Smooth muscle cell (in vitro differentiated cells): Measurements from ENCODE around the gene TRIM31. TPM values are rescaled to one million over a fixed set of nuclear protein-coding genes. Genes with fewer than 3 reads are reported as not detected.

Experiments
- DNase-seq: peaks from one replicate; lab custom pipeline; 2025; ENCODE audit not compliant: unreplicated experiment; lab: John Stamatoyannopoulos, UW
- H2AFZ ChIP-seq: fragments of 200-600 bp; sonication (generic); 2 replicates; pipeline ENCODE4 v1.6.0; 2016; ENCODE audit warnings: antibody characterized with exemption, low read depth, mild to moderate bottlenecking
- H3F3A ChIP-seq: fragments of 200-600 bp; sonication (generic); 2 replicates; pipeline ENCODE4 v1.6.0; 2017; ENCODE audit warnings: antibody characterized with exemption, low read depth
- H3K27ac ChIP-seq: fragments of 200-600 bp; sonication (generic); 2 replicates; pipeline ENCODE4 v1.5.1; 2016; ENCODE audit warnings: low read depth, mild to moderate bottlenecking
- H3K27me3 ChIP-seq: fragments of 200-600 bp; sonication (generic); 2 replicates; pipeline ENCODE4 v1.6.1; 2016; ENCODE audit warnings: low read depth, mild to moderate bottlenecking
- H3K36me3 ChIP-seq: fragments of 200-600 bp; sonication (generic); 2 replicates; pipeline ENCODE4 v1.5.1; 2016; ENCODE audit warnings: low read depth
- H3K4me1 ChIP-seq: fragments of 200-600 bp; sonication (generic); 2 replicates; pipeline ENCODE4 v1.5.1; 2016; ENCODE audit warnings: low read depth
- H3K4me2 ChIP-seq: fragments of 200-600 bp; sonication (generic); 2 replicates; pipeline ENCODE4 v1.6.0; 2016; ENCODE audit warnings: mild to moderate bottlenecking
- H3K4me3 ChIP-seq: fragments of 200-600 bp; sonication (generic); 2 replicates; pipeline ENCODE4 v1.5.1; 2016; ENCODE audit warnings: mild to moderate bottlenecking
- H3K79me2 ChIP-seq: fragments of 200-600 bp; sonication (generic); 2 replicates; pipeline ENCODE4 v1.6.0; 2016; ENCODE audit warnings: low read depth, mild to moderate bottlenecking
- H3K9ac ChIP-seq: fragments of 200-600 bp; sonication (generic); 2 replicates; pipeline ENCODE4 v1.6.0; 2016; ENCODE audit warnings: low read depth
- H3K9me3 ChIP-seq: fragments of 200-600 bp; sonication (generic); replicated peaks from 2 replicates; pipeline ENCODE4 v1.5.1; 2016; ENCODE audit warnings: low read depth
- H4K20me1 ChIP-seq: fragments of 200-600 bp; sonication (generic); 2 replicates; pipeline ENCODE4 v1.6.0; 2016; ENCODE audit warnings: low read depth
- WGBS: methylation state at CpG from one replicate; pipeline ENCODE4 v1.1.7; 2016; ENCODE audit warnings: low lambda C conversion rate; 5-methylcytosine and 5-hydroxymethylcytosine counted together
- polyA plus RNA-seq: library from polyadenylated mRNA; unstranded; fragments of >200 nt; fragmentation: Nextera tagmentation; extraction: Ambion mirVana; gene quantifications from 2 replicates; pipeline ENCODE4 v1.2.1, GENCODE V29; 2016
- total RNA-seq: library from RNA; depleted of rRNA; stranded (reverse); fragments of >200 nt; gene quantifications from 2 replicates; pipeline ENCODE4 v1.2.3, GENCODE V29; 2014
- TF ChIP-seq, protein P1 (sequence below): fragments of 200-600 bp; sonication (generic); IDR thresholded peaks from 2 replicates; pipeline ENCODE4 v1.5.1; 2017; ENCODE audit warnings: borderline replicate concordance, mild to moderate bottlenecking, antibody characterized with exemption; ENCODE audit not compliant: insufficient read depth, poor library complexity, severe bottlenecking

The TRIM31 gene
- total and polyA plus RNA-seq, 2 experiments from 2014 or later: 0.18 TPM; not detected in 1

DNA sequence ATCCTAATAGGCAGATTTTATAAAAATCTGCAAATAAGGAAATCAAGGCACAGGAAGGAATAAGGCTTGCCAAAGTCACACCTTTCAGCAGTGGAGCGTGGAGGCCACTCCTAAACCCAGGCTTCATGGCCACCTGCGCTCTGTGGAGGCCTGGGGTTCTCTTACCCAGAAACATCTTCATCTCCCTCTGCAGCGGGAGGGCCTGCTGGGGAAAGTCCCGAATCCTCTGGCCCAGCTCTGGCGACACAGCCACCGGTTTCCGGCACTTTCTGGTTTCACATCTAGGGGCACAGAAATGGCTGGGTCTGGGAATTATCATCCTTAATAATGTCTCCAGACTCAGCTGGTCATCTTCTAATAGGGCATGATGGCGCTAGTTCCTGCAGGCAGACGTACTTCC, 43.9 kb upstream of the TRIM31 start:
- H3K27me3 ChIP-seq: peaks cover 41% of the 10 kb centered on the region
- TF ChIP-seq, protein P1, sequence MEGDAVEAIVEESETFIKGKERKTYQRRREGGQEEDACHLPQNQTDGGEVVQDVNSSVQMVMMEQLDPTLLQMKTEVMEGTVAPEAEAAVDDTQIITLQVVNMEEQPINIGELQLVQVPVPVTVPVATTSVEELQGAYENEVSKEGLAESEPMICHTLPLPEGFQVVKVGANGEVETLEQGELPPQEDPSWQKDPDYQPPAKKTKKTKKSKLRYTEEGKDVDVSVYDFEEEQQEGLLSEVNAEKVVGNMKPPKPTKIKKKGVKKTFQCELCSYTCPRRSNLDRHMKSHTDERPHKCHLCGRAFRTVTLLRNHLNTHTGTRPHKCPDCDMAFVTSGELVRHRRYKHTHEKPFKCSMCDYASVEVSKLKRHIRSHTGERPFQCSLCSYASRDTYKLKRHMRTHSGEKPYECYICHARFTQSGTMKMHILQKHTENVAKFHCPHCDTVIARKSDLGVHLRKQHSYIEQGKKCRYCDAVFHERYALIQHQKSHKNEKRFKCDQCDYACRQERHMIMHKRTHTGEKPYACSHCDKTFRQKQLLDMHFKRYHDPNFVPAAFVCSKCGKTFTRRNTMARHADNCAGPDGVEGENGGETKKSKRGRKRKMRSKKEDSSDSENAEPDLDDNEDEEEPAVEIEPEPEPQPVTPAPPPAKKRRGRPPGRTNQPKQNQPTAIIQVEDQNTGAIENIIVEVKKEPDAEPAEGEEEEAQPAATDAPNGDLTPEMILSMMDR: no peak
- 91% methylated on average over 9 of the region's 9 CpGs for WGBS
- no peak overlapping the region for H3K4me3 ChIP-seq
- no peak overlapping the region for H2AFZ ChIP-seq
- no peaks in the 10 kb centered on the region for H3K79me2 ChIP-seq
- H3K9me3 ChIP-seq: no peaks in the 10 kb centered on the region
- H4K20me1 ChIP-seq: no peaks in the 10 kb centered on the region
- DNase-seq: no peak
- H3K4me2 ChIP-seq: no peak overlapping the region
- H3K36me3 ChIP-seq: no peaks in the 10 kb centered on the region
- H3K27ac ChIP-seq: no peak overlapping the region
- no peaks in the 10 kb centered on the region for H3K4me1 ChIP-seq
- H3K9ac ChIP-seq: no peak overlapping the region
- no peaks in the 10 kb centered on the region for H3F3A ChIP-seq

DNA sequence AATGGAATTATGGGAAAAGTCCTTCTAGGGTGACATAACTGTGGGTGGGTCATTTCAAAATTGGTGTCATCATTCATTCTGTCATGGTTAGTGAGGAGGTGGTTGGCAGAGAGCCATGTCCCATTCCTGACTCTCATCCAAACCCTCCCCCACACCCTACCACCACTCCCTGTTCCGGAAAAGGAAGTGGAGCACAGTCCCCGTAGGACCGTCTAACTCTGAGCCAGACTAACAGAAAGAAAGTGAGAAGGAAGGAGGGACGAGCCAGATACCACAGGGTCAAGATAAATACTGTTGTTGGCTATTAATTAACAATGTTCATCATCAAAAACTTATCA, 43.3 kb upstream of the TRIM31 start:
- 57% methylated on average over 4 of the region's 4 CpGs for WGBS
- H3K9me3 ChIP-seq: no peaks in the 10 kb centered on the region
- no peaks in the 10 kb centered on the region for H4K20me1 ChIP-seq
- peaks cover 46% of the 10 kb centered on the region for H3K27me3 ChIP-seq
- H3K4me2 ChIP-seq: no peak overlapping the region
- no peaks in the 10 kb centered on the region for H3K36me3 ChIP-seq
- H2AFZ ChIP-seq: no peak overlapping the region
- TF ChIP-seq, protein P1: no peak
- no peak overlapping the region for H3K27ac ChIP-seq
- H3F3A ChIP-seq: no peaks in the 10 kb centered on the region
- H3K9ac ChIP-seq: no peak overlapping the region
- no peaks in the 10 kb centered on the region for H3K79me2 ChIP-seq
- no peak overlapping the region for H3K4me3 ChIP-seq
- no peaks in the 10 kb centered on the region for H3K4me1 ChIP-seq
- DNase-seq: no peak

DNA sequence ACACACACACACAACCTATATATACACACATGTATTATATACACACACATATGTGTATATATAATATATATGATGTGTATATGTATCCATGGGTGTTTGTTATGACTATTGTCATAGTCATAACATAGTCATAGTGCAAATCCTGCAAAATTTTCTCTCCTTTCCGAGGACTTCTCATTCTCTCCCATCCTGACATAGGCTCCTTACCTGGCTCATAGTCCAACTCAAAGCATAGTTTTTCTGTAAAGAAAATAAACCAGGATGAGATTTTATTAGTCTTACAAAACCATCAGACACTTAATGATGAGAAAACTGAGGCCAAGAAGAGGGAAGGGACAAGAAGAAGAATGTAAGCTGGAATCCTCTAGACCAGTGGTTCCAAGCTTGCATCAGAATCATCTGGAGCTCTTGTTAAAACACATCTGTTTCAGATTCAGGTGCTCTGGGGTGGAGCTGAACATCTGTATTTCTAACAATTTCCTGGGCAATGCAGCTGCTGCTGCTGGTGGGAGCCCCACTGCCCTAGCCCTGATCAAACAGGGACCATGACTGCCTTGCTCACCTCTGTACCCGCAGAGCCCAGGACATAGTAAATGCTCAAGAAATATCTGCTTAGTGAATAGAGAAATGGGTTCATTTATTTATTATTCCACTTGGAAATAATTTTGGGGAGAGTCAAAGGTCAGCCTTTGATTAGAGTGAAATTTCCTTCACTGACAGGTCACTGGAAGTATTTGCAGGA, 42.8 kb upstream of the TRIM31 start:
- H3K36me3 ChIP-seq: no peaks in the 10 kb centered on the region
- H4K20me1 ChIP-seq: no peaks in the 10 kb centered on the region
- H3K27ac ChIP-seq: no peak overlapping the region
- whole genome bisulfite sequencing: 94% methylated on average over 2 of the region's 2 CpGs
- H3K79me2 ChIP-seq: no peaks in the 10 kb centered on the region
- no peak overlapping the region for H2AFZ ChIP-seq
- no peaks in the 10 kb centered on the region for H3F3A ChIP-seq
- peaks cover 51% of the 10 kb centered on the region for H3K27me3 ChIP-seq
- H3K4me2 ChIP-seq: no peak overlapping the region
- no peaks in the 10 kb centered on the region for H3K9me3 ChIP-seq
- H3K9ac ChIP-seq: no peak overlapping the region
- H3K4me3 ChIP-seq: no peak overlapping the region
- TF ChIP-seq, protein P1: no peak
- DNase-seq: no peak
- no peaks in the 10 kb centered on the region for H3K4me1 ChIP-seq
